Stimulated activated CD8-positive, alpha-beta memory T cell treated with anti-CD3 and anti-CD28 coated beads, Interleukin-7, amount 100 ng/mL, for 48 hours (primary cell): Measurements from ENCODE around the gene PZP.
A peak's percentile ranks its signal among the peaks of the same experiment; 100 is the strongest.
"Not testable (repeated sequence)": the region's sequence is repeated elsewhere in the genome, so short reads cannot be mapped to it uniquely, and the experiment has no call there.

Source experiments
- DNase-seq, 2 donors: peaks; one replicate each; pipeline ENCODE4 v3.0.0-alpha.2; 2020; ENCODE audit warnings: low read depth in 1 of 2; ENCODE audit errors: extremely low read depth in 1 of 2

The PZP gene

DNA sequence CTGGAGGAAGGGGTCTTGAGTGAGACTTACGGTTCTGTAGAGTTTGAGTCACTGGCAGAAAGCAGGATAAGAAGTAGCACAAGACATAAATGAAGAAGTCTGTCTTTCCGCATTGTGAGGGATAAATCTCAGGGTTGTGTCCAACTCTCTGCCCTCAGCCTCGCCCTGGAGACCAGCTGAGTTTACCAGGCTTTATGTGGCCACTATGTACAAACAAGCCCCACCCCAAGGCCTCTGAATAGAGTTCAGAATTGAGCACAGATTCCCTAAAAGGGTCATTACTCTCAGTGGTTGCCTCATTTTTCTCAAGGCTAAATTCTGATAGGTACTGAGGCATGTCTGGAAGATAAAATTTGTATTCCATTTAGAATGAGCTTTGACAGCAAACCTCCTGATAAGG, at the start of gene PZP:
Gene PZP (minus strand): TSS at position 167 of the 400 bp plus-strand sequence. CDS start 54 bp downstream, at position 113.
- no peak for DNase-seq

DNA sequence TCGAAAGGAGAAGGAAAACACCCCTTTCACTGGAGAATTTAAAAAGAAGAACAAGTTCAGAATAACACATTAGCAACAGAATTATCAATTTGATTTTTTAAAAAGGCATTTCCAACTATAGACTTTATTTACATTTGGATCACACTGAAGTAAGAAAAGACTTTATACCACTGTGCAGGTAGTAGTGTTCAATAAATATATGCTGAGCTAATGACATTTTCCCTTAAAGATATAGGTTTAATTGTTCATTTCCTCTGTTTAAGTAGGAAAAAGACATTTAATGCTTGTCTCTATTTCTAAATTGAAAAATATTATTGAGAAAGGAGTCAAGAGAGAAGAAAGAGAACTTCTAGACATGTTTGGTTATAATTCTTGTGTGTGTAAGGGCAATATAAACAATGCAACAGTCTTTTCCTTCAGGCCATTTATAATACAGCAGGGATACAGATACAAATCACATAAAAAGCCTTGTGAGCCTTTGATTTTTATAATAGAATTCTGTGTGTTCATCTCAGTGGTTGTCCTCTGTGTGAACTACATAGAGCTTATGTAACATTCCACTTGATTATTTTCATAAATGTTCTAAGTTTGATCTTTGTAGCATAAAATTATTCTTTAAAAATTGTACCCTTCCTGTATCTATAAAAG, 48.7 kb upstream of the PZP start:
- DNase-seq: no peak

DNA sequence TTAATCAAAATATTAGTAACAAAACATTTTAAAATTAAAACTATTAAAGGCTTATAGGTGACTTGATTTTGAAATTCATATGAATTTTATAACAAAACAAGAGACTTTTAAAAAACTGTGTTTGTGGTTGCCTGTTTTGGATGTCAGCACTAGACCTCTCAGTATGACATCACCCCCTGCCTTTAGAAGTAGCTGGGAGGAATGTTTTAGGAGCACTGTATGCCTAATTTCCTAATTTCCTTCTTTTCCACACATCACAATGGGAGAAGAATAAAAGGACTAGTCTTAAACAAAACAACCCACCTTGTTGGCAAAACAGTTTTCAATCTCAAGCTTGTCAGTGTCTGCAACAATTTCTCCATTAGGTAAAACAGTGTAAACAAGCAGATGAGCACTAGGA, 48.1 kb upstream of the PZP start:
- no peak for DNase-seq

DNA sequence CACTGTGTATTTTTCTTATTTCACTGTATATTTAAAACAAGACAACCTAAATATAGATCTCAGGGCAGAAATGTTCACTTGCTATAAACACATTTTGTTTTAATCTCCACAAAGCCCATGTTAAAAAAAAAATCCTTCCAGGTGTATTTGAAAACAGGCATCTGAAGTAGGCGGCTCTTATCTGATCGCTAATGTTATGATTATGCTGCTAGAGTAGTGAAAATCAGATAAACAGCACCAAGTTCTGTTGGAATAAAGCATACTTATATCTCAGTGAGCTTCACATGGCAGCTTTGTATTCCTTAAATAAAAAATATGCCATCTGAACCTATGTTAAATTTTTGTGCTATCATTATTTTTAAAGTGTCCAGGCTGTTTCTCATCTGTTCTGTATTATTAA, 47.6 kb upstream of the PZP start:
- DNase-seq: no peak

DNA sequence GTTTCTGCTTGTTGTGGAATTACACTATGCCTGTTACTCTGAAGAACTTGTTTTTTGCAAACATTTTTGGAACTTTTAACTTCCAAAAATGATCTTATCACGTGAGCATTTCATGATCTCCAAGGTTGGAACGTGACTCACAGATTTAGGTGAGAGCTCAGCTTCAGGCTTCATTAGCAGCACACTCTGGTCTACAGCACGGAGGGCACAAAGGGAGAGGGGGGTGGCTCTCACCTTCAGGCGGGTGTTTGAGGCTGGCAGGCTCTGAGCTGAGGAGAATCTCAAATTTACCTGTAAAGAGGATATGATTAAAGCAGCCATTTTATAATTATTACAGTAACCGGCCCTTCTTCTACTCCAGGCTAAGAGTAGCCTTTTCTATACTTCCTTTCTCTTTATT, 45.3 kb upstream of the PZP start:
- DNase-seq: no peak

DNA sequence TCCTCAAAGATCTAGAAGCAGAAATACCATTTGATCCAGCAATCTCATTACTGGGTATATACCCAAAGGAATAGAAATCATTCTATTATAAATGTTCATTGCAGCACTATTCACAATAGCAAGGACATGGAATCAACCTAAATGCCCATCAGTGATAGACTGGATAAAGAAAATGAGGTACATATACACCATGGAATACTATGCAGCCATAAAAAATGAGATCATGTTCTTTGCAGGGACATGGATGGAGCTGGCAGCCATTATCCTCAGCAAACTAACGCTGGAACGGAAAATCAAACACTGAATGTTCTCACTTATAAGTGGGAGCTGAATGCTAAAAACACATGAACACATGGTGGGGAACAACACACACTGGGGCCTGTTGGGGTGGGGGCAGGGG, 44.6 kb upstream of the PZP start:
- DNase-seq: not testable (repeated sequence)

DNA sequence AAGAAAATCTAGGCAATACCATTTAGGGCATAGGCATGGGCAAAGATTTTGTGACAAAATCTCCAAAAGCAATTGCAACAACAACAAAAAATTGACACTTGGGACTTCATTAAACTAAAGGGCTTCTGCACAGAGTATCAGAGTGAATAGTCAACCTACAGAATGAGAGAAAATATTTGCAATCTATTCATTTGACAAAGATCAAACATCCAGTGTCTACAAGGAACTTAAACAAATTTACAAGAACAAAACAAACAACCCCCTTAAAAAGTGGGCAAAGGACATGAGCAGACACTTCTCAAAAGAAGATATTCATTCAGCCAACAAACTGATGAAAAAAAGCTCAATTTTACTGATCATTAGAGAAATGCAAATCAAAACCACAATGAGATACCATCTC, 44.1 kb upstream of the PZP start:
- no peak for DNase-seq

DNA sequence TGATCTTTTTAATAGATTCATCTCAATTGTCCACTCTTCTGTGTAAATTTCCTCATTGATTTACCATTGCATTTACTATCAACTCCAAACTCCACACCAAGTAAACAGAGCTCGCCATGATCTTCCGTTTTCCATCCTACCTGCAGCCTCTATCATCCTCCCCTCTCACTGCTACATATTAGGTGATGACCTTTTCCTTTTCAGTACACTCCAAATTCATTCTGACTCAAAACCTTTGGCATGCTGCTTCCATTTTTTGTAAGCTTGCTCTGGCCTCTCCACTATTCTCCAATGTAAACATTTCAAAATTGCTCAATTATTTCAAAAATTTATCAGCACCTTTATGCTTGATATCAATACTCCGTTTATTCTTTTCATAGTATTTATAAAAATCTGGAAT, 40.2 kb upstream of the PZP start:
- no peak for DNase-seq

DNA sequence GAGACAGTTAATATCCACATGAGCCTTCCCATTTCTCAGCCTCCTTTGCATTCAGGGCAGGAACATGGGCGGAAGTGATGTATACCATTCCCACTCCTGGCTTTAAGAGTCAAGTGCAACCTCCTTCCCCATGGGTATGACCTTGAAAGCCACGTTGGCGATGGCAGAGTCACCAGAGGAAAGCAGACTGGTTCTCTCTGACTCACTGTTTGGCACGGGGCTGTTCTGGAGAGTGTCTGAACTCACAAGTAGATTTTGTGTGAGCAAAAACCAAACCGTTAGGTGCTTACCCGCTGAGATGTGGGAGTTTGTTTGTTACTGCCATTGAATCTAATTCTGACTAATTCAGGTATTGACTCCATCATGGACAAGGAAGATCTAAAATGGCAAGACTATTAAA, 36.7 kb upstream of the PZP start:
- peak; percentile 34 to 72 for DNase-seq

DNA sequence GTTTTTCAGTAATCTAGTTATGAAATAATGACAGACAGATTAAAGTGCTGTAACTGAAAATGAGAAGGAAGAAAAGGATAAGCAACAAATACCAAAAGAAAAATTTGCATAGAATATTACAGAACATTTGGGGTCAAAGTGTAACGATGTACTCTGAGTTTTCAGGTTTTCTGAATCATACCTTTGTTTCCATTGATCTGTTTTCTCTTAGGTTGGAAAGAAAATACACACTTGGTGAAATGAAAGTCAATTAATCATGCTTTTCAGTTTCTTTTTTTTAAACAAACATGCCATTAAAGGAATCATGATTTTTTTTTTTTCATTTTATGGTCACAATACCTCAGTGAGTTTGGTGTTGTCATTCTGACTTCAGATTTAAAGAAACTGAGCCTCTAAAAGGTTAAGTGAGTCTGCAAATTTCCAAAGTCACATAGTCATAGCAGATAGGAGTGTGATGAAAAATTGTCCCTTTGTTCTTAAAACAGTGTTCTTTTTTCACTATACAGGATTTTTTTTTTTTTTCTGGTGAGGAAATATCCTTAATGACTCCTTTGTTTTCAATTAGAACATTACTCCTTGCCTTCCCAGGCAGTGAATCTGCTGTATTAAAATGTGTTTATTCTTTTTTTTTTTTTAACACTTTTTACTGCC, 35.9 kb upstream of the PZP start:
- DNase-seq: no peak

DNA sequence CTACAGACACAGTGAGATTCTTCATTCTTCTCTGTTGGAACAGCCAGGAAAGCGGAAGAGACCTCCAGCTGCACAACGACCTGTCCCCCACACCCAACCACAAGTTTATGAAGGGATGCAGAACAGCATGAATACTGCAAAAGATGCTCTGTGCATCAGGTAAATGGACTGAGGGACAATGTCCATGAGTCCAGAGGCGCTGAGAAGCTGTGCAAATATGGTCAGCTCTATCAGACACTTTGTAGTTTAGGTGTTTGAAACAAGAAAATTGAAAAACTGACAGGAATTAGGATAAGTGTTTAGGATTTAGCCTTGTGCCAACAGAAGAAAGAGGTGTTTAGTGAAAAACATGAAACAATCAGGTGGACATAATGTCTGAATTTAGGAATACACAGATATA, 33.1 kb upstream of the PZP start:
- DNase-seq: no peak

DNA sequence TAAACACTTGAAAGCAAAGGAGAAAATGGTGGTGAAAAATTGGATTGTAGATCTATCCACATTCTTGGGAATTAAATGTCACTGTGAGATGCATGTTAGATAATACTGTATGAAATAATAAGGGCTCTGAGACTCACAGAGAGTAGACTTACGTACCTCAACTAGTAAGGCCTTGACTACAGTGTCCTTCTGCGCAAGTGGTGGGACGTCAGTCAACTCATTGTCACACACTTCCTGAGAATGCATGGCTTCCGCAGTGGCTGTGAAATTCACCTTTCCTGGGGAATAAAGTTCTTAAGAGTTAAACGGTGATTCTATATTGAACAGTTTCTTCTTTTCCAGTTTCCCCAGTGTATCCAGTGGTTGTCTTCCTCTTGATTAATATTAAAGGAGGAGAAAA, 32.6 kb upstream of the PZP start:
- no peak for DNase-seq

DNA sequence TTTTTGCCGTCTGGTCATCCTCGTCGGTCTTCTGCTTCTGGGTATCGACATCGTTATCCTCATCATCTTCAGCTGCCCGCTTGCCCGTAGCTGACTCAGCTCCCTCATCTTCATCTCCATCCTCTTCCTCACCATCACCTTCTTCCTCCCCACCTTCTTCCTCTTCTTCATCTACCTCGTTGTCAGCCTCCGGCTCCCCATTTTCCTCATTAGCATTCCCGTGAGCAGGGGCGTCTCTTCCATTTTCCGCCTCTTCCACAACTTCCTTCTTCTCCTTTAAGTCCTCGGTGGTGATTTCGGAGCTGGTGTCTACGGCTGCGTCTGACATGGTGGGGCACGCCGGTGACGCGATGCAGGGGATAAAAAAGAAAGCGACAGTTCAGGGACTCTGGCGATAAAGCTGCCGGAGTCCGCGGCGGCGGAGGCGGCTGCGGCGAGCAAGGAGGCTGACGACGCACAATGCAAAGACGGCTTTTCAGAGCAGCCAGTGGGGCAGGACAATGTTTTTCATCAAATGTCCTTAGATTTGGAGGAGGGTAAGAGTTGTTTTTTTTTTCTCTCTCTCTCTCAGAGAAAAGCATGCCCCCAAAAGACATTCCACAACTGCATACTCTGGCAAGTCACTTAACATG, 31.9 kb upstream of the PZP start:
- peak; percentile 7 to 18 for DNase-seq

DNA sequence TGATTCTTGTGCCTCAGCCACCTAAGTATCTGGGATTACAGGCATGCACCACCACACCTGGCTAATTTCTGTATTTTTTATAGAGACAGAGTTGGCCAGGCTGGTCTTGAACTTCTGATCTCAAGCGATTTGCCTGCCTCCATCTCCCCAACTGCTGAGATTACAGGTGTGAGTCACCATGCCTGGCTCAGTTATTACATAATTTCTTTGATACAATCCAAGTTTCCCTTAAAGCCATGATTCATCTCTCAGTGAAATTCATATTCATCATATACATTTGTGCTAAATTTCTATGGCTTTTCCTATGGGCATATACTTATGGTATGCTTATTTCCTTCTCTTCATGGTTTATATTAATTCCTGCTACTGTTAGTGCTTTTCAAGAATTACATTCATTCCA, 29.1 kb upstream of the PZP start:
- DNase-seq: no peak

DNA sequence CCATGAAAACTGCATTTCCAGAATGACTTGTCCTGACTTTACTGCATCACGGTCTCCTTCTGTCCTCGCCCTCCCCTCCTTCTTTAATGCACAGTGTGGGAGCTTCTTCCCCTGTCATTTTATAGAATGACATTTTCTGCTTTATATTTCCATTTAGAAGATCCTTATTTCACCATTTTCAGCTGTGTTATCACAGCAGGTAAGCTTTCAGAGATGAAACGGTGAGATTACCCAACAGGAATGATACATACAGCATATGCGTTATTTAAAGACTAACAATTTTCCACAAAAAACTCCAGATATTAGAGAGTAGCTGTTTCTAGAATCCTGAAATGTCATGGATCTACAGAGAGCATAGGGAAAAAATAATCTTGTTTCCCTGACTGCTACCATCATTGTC, 27.3 kb upstream of the PZP start:
- DNase-seq: no peak

DNA sequence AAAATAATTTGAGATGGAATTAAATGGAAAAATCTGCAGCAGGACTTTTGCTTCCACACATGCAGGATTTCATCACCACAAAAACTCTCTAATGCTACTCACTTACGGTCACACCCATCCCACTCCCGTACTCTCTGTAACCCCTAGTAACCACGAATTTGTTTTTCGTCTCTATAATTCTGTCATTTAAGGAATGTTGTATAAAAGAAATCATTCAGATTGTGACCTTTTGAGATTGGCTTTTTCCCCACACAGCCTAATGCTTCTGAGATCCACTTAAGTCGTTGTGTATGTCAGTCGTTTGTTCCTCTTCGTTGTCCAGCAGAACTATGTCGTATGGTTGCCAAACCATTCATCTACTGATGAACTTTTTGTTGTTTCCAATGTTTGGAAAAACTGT, 19.8 kb upstream of the PZP start:
- no peak for DNase-seq

DNA sequence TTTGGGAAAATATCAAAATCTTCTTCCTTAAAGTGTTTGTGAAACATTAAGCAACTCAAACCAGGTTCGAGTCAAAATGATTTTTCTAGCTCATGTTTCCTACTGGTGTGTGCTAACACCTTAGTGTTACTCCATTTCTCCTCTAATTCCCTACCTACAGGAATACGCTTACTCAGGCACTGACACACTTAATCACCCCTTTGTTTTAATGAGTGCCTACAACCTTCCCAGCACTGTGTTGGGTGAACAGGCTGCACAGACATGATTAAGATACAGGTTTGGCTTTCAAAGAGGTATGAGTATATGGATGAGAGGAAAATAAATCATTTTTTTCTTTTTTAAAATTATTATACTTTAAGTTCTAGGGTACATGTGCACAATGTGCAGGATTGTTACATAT, 15.6 kb upstream of the PZP start:
- no peak for DNase-seq

DNA sequence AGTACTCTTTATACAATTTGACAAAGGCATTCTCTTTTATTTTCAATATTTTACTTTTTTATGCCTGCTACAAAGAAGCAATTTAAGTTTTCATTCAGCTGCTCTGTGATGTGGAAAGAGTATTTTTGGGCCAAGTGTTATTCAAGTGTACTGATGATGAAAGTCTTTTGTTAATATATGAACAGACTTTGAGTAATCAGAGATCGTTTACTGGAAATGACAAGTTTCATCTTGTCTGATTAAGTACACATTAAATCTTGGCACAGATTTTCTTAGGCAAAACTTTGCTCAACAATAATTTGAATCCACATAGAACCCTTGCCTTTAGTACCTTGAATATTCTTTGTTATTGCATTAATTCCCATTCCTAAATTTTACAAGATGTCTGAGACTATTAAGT, 13.3 kb upstream of the PZP start:
- DNase-seq: no peak

DNA sequence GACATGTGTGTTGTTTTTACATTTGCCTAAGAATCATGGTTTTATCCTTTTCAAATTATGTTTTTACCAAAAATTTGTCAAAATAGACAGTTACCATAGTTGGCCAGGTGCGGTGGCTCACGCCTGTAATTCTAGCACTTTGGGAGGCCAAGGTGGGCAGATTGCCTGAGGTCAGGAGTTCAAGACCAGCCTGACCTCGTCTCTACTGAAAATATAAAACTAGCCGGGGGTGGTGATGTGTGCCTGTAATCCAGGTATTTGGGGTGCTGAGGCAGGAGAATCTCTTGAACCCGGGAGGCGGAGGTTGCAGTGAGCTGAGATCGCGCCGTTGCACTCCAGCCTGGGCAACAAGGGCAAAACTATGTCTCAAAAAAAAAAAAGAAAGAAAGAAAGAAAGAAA, 12.8 kb upstream of the PZP start:
- DNase-seq: not testable (repeated sequence)

DNA sequence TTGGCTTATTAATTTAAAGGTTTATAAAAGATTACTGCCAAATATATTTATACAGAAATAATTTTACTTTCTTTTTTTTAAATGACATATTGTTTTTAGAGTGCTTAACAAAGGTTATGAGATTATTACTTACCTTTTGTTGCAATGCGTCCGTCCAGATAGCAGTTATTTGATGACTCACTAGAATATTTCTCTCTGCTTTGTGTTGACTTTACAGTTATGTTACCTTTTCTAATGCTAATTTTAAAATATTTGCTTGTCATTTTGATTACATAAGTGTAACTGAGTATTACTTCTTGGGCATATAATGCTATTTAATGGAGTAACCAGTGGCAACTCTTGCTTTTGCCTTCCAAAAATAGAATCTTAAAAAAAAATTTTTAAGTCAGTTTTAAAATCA, 6.3 kb upstream of the PZP start:
- DNase-seq: no peak

DNA sequence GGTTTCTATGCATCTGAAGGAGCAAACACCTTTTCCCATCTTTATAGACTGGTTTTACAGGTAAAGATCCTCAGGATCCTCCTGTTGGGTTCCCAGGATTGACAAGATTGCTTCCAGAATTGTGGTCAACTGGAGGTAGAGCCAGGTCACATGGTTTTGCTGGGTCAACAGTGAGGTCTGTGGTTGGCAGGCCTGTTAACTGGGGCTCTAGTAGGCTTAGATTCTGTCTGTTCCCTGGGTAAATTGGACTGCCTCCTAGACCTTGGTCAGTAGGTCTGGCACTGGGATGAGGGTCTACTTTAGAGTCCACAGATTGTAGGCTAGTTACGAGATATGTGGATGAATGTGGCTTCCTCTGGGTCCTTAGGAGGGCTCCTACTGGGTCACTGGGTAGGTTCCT, 3.5 kb upstream of the PZP start:
- DNase-seq: no peak

DNA sequence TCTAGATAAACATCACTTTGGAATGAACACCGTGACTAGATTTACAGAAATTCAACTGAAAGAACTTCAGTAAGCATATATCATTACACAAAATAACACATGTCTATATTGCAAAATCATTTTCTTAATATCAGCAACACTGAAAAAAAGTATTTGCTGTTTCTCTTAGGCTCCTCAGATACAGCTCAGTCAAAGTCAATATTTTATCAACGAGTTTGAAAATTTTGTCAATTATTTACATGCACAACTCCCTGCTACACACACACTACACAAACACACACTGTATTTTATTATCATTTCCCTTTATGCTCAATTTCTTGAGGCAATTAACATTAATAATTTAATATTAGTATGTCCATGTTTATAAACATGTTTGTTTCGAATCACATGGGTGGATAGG, 3.8 kb downstream of the PZP start:
- no peak for DNase-seq

DNA sequence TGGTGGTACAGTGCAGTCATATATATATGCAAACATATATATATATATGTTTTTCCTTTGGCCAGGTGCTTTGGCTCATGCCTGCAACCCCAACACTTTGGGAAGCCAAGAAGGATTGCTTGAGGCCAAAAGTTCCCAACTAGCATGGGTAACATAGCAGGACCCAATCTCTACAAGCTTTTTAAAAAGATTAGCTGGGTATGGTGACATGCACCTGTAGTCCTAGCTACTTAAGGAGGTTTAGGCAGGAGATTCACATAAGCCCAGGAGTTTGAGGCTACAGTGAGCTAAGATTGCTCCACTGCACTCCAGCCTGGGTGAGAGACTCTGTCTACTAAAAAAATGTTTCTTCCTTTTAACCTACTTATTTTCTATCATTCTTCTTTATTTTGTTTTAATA, 10.2 kb downstream of the PZP start:
- DNase-seq: no peak
